Tibial nerve (tissue), 4 donors: ENCODE measurements around the gene OLIG2. TPM values are rescaled to one million over a fixed set of nuclear protein-coding genes. Genes with fewer than 3 reads are reported as not detected.

Source experiments
- DNase-seq, 2 donors: peaks; one replicate each; pipeline ENCODE4 v3.0.0-alpha.2; 2019; ENCODE audit warnings: low spot score in 2 of 2
- H3K27ac ChIP-seq, 4 donors: fragments of 200-600 bp; sonication (generic) in 3 of 4; one replicate each; pipeline ENCODE4 v1.5.1; 2017 to 2019; ENCODE audit warnings: mild to moderate bottlenecking in 1 of 4
- H3K27me3 ChIP-seq, 2 donors: fragments of 200-600 bp; sonication (generic) in 1 of 2; one replicate each; pipeline versions ENCODE4 v1.5.1 to v1.6.0; 2017 to 2019
- H3K36me3 ChIP-seq, 3 donors: fragments of 200-600 bp; sonication (generic); one replicate each; pipeline ENCODE4 v1.5.1; 2018 to 2019
- H3K4me1 ChIP-seq, 4 donors: fragments of 200-600 bp; sonication (generic) in 3 of 4; one replicate each; pipeline ENCODE4 v1.5.1; 2017 to 2019
- H3K4me3 ChIP-seq, 4 donors: fragments of 200-600 bp; sonication (generic) in 3 of 4; one replicate each; pipeline ENCODE4 v1.5.1; 2017 to 2019; ENCODE audit warnings: mild to moderate bottlenecking in 1 of 4, moderate library complexity in 1 of 4
- H3K9me3 ChIP-seq, 4 donors: fragments of 200-600 bp; sonication (generic) in 3 of 4; one replicate each; pipeline ENCODE4 v1.5.1; 2017 to 2019
- EP300 ChIP-seq, 2 donors: sonication (generic); formaldehyde crosslinking; IDR thresholded peaks; one replicate each; pipeline ENCODE4 v1.6.1; 2017; ENCODE audit warnings: antibody characterized with exemption in 2 of 2, mild to moderate bottlenecking in 1 of 2
- POLR2A ChIP-seq, 2 donors: fragments of 450-650 bp; IDR thresholded peaks; one replicate each; pipeline ENCODE4 v1.6.1; 2017; ENCODE audit warnings: antibody characterized with exemption in 2 of 2, mild to moderate bottlenecking in 2 of 2, moderate library complexity in 2 of 2
- WGBS, 2 donors: methylation state at CpG; one replicate each; pipeline ENCODE4 v1.1.5; 2018; 5-methylcytosine and 5-hydroxymethylcytosine counted together
- total RNA-seq, 4 donors: library from RNA; depleted of rRNA; stranded (reverse); fragments of >200 nt; gene quantifications; one replicate each; pipeline ENCODE4 v1.1.0, GENCODE V29; 2016
- TF ChIP-seq, protein P1 (sequence below), 5 experiments: fragments of 200-600 bp in 3 of 5; fragments of 450-650 bp in 2 of 5; sonication (generic) in 3 of 5; IDR thresholded peaks; one replicate each; pipeline ENCODE4 v1.5.1; 2016 to 2019; ENCODE audit warnings: antibody characterized with exemption in 5 of 5, mild to moderate bottlenecking in 3 of 5, moderate library complexity in 2 of 5

Gene OLIG2
- total RNA-seq, 4 donors from 2014 or later = 0.21 to 1.3 TPM; not detected in 2

DNA sequence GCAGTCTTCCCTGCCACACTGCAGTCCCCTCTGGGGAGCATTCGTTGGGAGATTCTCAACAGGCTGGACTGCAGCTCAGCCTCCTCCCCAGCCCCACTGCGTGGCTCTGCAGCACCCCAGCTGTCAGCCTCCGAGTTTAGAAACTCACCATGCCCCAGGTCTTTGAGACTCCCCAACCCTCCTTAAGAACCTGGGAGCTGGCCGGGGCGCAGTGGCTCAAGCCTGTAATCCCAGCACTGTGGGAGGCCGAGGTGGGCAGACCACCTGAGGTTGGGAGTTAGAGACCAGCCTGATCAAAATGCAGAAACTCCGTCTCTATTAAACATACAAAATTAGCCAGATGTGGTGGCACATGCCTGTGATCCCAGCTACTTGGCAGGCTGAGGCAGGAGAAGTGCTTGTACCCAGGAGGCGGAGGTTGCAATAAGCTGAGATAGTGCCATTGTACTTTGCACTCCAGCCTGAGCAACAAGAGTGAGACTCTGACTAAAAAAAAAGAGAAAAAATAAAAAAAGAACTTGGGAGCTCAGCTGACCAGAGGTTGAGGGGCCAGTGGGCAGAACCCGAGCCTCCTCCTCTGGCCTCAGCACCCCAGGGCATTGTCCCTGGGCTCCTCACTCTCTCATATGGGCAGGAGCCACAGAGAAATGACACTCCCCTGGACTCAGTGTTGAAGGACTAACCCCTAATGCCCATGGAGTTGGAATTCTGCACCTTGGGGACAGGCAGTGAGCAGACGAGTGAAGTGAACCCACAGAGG is 5.6 kb downstream of the OLIG2 start:
- 44 to 56% methylated on average over 8 to 9 of the region's 10 CpGs for WGBS, 2 donors

DNA sequence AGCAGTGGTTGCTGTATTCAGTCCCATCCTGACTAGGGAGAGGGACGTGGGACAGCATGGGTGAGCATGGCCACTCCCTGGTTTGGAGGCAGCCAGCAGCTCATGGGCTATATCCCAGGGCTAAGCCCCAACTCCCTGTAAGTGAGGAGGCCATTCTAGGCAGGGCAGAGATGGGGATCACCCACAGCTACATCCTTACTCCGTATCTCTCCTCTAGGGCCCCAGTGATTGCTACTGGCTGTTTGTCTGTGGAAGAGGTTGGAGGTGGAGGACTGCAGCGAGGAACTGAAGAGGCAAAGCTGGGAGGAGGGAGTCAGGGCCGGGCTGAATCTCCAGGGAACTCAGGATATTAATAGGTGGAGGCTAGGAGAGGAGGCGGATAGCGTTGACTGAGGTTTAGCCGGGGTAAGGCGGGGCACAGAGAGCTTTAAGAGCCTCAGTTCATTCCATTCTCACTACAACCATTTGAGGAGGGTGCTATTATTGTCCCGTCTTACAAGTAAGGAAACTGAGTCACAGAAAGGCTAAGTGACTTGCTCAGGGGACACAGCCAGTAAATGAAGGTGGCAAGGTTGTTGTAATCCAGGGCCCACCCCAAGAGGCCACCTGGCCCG is 6.8 kb downstream of the OLIG2 start:
- no peak overlapping the region for H3K27ac ChIP-seq
- H3K36me3 ChIP-seq = no peaks in the 10 kb centered on the region
- peaks cover 0 to 90% of the 10 kb centered on the region in 2 donors for H3K27me3 ChIP-seq
- 30 to 44% methylated on average over 9 to 10 of the region's 10 CpGs for WGBS, 2 donors
- no peak overlapping the region for H3K4me3 ChIP-seq
- TF ChIP-seq EP300 (IDR thresholded peaks at IDR 0.05) = no peak
- TF ChIP-seq, protein P1, sequence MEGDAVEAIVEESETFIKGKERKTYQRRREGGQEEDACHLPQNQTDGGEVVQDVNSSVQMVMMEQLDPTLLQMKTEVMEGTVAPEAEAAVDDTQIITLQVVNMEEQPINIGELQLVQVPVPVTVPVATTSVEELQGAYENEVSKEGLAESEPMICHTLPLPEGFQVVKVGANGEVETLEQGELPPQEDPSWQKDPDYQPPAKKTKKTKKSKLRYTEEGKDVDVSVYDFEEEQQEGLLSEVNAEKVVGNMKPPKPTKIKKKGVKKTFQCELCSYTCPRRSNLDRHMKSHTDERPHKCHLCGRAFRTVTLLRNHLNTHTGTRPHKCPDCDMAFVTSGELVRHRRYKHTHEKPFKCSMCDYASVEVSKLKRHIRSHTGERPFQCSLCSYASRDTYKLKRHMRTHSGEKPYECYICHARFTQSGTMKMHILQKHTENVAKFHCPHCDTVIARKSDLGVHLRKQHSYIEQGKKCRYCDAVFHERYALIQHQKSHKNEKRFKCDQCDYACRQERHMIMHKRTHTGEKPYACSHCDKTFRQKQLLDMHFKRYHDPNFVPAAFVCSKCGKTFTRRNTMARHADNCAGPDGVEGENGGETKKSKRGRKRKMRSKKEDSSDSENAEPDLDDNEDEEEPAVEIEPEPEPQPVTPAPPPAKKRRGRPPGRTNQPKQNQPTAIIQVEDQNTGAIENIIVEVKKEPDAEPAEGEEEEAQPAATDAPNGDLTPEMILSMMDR (IDR thresholded peaks at IDR 0.05) = no peak
- H3K9me3 ChIP-seq = no peaks in the 10 kb centered on the region
- peaks cover 0 to 35% (median 5%) of the 10 kb centered on the region in 4 donors for H3K4me1 ChIP-seq
- DNase-seq = no peak

More for the DNA sequence above, 5.6 kb downstream of the OLIG2 start:
- H3K36me3 ChIP-seq = no peaks in the 10 kb centered on the region
- H3K27me3 ChIP-seq = peaks cover 0 to 97% of the 10 kb centered on the region in 2 donors
- no peak for TF ChIP-seq EP300 (IDR thresholded peaks at IDR 0.05)
- TF ChIP-seq POLR2A (IDR thresholded peaks at IDR 0.05) = no peak
- TF ChIP-seq, protein P1 (IDR thresholded peaks at IDR 0.05) = no peak
- peaks cover 0 to 47% (median 8%) of the 10 kb centered on the region in 4 donors for H3K4me1 ChIP-seq
- no peaks in the 10 kb centered on the region for H3K9me3 ChIP-seq
- H3K4me3 ChIP-seq = no peak overlapping the region
- H3K27ac ChIP-seq = no peak overlapping the region
- DNase-seq = no peak

DNA sequence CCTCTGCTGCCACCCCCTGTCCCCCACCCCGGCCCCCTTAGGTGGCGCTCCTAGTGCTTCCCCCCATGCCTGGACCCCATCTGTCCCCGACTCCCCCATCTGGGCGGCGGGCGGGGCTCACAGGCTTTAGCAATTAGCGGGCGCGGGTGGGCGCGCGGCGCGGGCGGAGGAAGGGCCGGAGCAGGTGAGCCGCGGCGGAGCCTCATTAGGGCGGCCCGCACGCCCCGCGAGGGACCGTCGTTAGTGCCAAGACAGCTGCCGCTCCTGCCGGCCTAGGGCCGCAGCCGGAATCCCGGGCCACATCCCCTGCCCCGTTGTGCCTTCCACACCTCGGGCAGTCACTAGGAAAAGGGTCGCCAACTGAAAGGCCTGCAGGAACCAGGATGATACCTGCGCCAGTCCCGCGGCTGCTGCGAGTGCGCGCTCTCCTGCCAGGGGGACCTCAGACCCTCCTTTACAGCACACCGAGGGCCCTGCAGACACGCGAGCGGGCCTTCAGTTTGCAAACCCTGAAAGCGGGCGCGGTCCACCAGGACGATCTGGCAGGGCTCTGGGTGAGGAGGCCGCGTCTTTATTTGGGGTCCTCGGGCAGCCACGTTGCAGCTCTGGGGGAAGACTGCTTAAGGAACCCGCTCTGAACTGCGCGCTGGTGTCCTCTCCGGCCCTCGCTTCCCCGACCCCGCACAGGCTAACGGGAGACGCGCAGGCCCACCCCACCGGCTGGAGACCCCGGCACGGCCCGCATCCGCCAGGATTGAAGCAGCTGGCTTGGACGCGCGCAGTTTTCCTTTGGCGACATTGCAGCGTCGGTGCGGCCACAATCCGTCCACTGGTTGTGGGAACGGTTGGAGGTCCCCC is 7.6 kb downstream of the OLIG2 start:
- Histone ChIP-seq H3K9me3 (no peaks in the 10 kb centered on the region), H3K27ac (no peak overlapping the region), H3K27me3 (peaks cover 0 to 82% of the 10 kb centered on the region in 2 donors), H3K36me3 (no peaks in the 10 kb centered on the region), H3K4me1 (peaks cover 0 to 27% (median 5%) of the 10 kb centered on the region in 4 donors), H3K4me3 (no peak overlapping the region)
- WGBS, 2 donors = 6 to 14% methylated on average over 48 to 55 of the region's 76 CpGs
- DNase-seq = no peak
- TF ChIP-seq, protein P1 (IDR thresholded peaks at IDR 0.05) = no peak
- TF ChIP-seq POLR2A (IDR thresholded peaks at IDR 0.05) (no peak), EP300 (IDR thresholded peaks at IDR 0.05) (no peak)

DNA sequence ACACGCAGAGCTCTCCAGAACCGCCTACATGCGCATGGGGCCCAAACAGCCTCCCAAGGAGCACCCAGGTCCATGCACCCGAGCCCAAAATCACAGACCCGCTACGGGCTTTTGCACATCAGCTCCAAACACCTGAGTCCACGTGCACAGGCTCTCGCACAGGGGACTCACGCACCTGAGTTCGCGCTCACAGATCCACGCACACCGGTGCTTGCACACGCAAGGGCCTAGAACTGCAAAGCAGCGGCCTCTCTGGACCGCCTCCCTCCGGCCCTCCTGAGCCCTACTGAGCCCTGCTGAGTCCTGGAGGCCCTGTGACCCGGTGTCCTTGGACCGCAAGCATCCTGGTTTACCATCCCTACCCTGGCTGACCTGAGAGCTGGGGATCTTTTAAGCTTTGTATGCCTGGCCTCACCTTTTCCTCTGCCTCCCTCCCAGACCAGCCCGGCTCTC is 8.3 kb downstream of the OLIG2 start:
- WGBS, 2 donors = 50 to 57% methylated on average over 10 to 18 of the region's 20 CpGs
- Histone ChIP-seq H3K27me3 (peaks cover 0 to 80% of the 10 kb centered on the region in 2 donors), H3K36me3 (no peaks in the 10 kb centered on the region), H3K4me3 (no peak overlapping the region), H3K9me3 (no peaks in the 10 kb centered on the region), H3K4me1 (peaks cover 0 to 20% (median 2%) of the 10 kb centered on the region in 4 donors), H3K27ac (no peak overlapping the region)
- no peak for DNase-seq
- no peak for TF ChIP-seq POLR2A (IDR thresholded peaks at IDR 0.05)

DNA sequence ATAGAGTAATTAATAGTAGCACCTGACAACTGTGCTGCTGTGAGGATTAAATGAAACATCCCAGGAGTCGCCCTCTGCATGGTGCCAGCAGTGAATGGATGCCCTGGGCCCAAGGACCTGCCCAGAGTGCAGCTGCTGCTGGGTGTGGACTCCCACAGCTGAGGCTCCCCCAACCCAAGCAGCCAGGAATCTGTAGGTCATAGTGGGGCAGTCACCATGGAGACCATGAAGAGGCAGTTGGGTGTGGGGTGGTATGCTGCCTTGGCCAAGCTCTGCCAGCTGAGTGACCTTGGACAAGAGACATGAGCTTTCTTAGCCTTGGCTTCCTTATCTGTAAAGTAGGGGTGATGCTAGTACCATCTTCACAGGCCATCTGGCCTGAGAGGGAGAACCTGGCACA is 9.4 kb downstream of the OLIG2 start:
- Histone ChIP-seq H3K4me1 (peaks cover 0 to 10% (median 0%) of the 10 kb centered on the region in 4 donors), H3K36me3 (no peaks in the 10 kb centered on the region), H3K4me3 (no peak overlapping the region), H3K27me3 (peaks cover 0 to 68% of the 10 kb centered on the region in 2 donors), H3K9me3 (no peaks in the 10 kb centered on the region), H3K27ac (no peak overlapping the region)
- no peak for DNase-seq
- 82 to 100% methylated on average over 1 of the region's 1 CpG for WGBS, 2 donors
- TF ChIP-seq POLR2A (IDR thresholded peaks at IDR 0.05) = no peak
- TF ChIP-seq, protein P1 (IDR thresholded peaks at IDR 0.05) = no peak
- no peak for TF ChIP-seq EP300 (IDR thresholded peaks at IDR 0.05)
